ENCODE measurements around the gene TMEM165.

GRCh38 chr4:55437356-55437796 is 41.6 kb downstream of the TMEM165 start:
- TF ChIP-seq POLR2A (IDR thresholded peaks at IDR 0.05) (no peak), CTCF (IDR thresholded peaks at IDR 0.05) (no peak)

Data from body of pancreas (tissue), 4 donors.